MM.1S (cell line): ENCODE data around the gene MYBL2.

ENCODE experiments used
- DNase-seq: peaks from one replicate; pipeline ENCODE4 v3.0.0-alpha.2; 2015
- H2AFZ ChIP-seq: fragments of 300-600 bp; sonication (generic); 2 replicates; pipeline ENCODE4 v1.6.0; 2016; ENCODE audit warnings: antibody characterized with exemption, low read length
- H3F3A ChIP-seq: fragments of 300-600 bp; sonication (generic); 2 replicates; pipeline ENCODE4 v1.6.1; 2016; ENCODE audit warnings: mild to moderate bottlenecking, antibody characterized with exemption, low read length, moderate library complexity, mixed read lengths; ENCODE audit not compliant: insufficient read depth
- H3K27ac ChIP-seq: fragments of 300-600 bp; sonication (generic); 2 replicates; pipeline ENCODE4 v1.5.1; 2016; ENCODE audit warnings: mild to moderate bottlenecking, low read length
- H3K27me3 ChIP-seq: fragments of 300-600 bp; sonication (generic); replicated peaks from 2 replicates; pipeline ENCODE4 v1.6.0; 2016; ENCODE audit warnings: low read length; ENCODE audit not compliant: insufficient read depth
- H3K36me3 ChIP-seq: fragments of 300-600 bp; sonication (generic); replicated peaks from 2 replicates; pipeline ENCODE4 v1.6.1; 2016; ENCODE audit warnings: mild to moderate bottlenecking, low read length, mixed read lengths; ENCODE audit not compliant: insufficient read depth
- H3K4me1 ChIP-seq: fragments of 300-600 bp; sonication (generic); 2 replicates; pipeline ENCODE4 v1.6.1; 2016; ENCODE audit warnings: low read length, mixed read lengths
- H3K4me2 ChIP-seq: fragments of 300-600 bp; sonication (generic); 2 replicates; pipeline ENCODE4 v1.6.0; 2016; ENCODE audit warnings: low read depth, low read length
- H3K4me3 ChIP-seq: fragments of 300-600 bp; sonication (generic); 2 replicates; pipeline ENCODE4 v1.5.1; 2016; ENCODE audit warnings: low read length, mixed read lengths
- H3K79me2 ChIP-seq: fragments of 300-600 bp; sonication (generic); 2 replicates; pipeline ENCODE4 v1.6.1; 2016; ENCODE audit warnings: mixed run types, low read length, mixed read lengths
- H3K9ac ChIP-seq: fragments of 300-600 bp; sonication (generic); 2 replicates; pipeline ENCODE4 v1.6.1; 2016; ENCODE audit warnings: low read length, mixed read lengths
- H3K9me2 ChIP-seq: fragments of 300-600 bp; sonication (generic); replicated peaks from 2 replicates; pipeline ENCODE4 v1.6.1; 2016; ENCODE audit warnings: mild to moderate bottlenecking, low read length, mixed read lengths; ENCODE audit not compliant: insufficient read depth
- H3K9me3 ChIP-seq: fragments of 300-600 bp; sonication (generic); replicated peaks from 2 replicates; pipeline ENCODE4 v1.6.1; 2016; ENCODE audit warnings: mild to moderate bottlenecking, low read length, mixed read lengths; ENCODE audit not compliant: insufficient read depth
- H4K20me1 ChIP-seq: fragments of 300-600 bp; sonication (generic); 2 replicates; pipeline ENCODE4 v1.6.1; 2016; ENCODE audit warnings: mild to moderate bottlenecking, low read length, moderate library complexity, mixed read lengths; ENCODE audit not compliant: insufficient read depth
- EZH2 ChIP-seq: fragments of 300-600 bp; sonication (generic); optimal IDR thresholded peaks from 2 replicates; pipeline ENCODE3; 2017; ENCODE audit warnings: low read depth, mild to moderate bottlenecking, antibody characterized with exemption, low read length, mixed read lengths
- EZH2phosphoT487 ChIP-seq: fragments of 300-600 bp; sonication (generic); IDR thresholded peaks from 2 replicates; pipeline ENCODE4 v1.6.1; 2018; ENCODE audit warnings: antibody characterized with exemption, low read length
- TF ChIP-seq, protein P1 (sequence below): fragments of 300-600 bp; sonication (generic); IDR thresholded peaks from 2 replicates; pipeline ENCODE4 v1.5.1; 2016; ENCODE audit warnings: antibody characterized with exemption, low read length, mixed read lengths

The MYBL2 gene

DNA sequence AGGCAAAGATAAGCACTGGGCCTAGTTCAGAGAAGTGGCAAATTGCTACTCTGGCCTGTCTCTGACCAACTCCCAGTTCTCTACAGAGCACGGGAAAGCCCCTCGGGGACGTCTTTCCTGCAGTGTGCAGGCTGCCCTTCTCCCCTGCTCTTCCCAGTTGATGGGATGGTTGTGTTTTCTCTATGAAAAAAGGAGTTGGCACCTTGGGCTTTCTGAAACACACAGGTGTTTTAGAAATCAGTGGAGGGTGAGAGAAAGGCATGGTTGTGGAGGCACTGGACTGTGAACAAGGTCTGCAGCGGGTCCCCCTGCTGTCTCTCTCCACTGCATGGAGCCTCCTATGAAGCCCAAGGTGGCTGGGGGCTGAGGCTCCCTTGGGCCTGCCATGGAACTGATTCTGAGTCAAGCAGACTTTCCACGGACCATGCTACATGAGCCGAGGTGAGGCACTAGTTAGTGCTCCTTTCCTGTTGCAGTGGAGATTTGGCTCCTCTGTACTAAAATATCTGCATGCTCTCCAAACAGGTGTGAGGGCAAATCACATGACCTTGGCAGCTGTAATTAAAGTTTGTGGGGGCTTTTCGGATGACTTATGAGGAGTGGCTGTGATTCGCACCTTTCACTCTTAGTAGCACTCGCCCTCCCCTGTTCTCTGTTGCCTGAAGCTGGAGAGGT, 43.6 kb downstream of the MYBL2 start:
- no peaks in the 10 kb centered on the region for H4K20me1 ChIP-seq
- H3K4me2 ChIP-seq, result no peak overlapping the region
- H3K36me3 ChIP-seq, result peaks cover 6% of the 10 kb centered on the region; the same call in 1 of the 2 replicates
- 0 out of 2 replicates have a peak, but pooled peaks cover 4% of the 10 kb centered on the region for H3K79me2 ChIP-seq
- H2AFZ ChIP-seq, result no peak overlapping the region
- no peaks in the 10 kb centered on the region for H3K9me2 ChIP-seq
- no peak for DNase-seq
- H3K9ac ChIP-seq, result no peak overlapping the region
- no peak overlapping the region for H3K27ac ChIP-seq
- TF ChIP-seq, protein P1, sequence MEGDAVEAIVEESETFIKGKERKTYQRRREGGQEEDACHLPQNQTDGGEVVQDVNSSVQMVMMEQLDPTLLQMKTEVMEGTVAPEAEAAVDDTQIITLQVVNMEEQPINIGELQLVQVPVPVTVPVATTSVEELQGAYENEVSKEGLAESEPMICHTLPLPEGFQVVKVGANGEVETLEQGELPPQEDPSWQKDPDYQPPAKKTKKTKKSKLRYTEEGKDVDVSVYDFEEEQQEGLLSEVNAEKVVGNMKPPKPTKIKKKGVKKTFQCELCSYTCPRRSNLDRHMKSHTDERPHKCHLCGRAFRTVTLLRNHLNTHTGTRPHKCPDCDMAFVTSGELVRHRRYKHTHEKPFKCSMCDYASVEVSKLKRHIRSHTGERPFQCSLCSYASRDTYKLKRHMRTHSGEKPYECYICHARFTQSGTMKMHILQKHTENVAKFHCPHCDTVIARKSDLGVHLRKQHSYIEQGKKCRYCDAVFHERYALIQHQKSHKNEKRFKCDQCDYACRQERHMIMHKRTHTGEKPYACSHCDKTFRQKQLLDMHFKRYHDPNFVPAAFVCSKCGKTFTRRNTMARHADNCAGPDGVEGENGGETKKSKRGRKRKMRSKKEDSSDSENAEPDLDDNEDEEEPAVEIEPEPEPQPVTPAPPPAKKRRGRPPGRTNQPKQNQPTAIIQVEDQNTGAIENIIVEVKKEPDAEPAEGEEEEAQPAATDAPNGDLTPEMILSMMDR, result no peak
- TF ChIP-seq EZH2 (no peak), EZH2phosphoT487 (no peak)
- no peaks in the 10 kb centered on the region for H3K27me3 ChIP-seq
- no peaks in the 10 kb centered on the region for H3K4me1 ChIP-seq
- no peaks in the 10 kb centered on the region for H3F3A ChIP-seq
- H3K9me3 ChIP-seq, result no peaks in the 10 kb centered on the region
- no peak overlapping the region for H3K4me3 ChIP-seq

DNA sequence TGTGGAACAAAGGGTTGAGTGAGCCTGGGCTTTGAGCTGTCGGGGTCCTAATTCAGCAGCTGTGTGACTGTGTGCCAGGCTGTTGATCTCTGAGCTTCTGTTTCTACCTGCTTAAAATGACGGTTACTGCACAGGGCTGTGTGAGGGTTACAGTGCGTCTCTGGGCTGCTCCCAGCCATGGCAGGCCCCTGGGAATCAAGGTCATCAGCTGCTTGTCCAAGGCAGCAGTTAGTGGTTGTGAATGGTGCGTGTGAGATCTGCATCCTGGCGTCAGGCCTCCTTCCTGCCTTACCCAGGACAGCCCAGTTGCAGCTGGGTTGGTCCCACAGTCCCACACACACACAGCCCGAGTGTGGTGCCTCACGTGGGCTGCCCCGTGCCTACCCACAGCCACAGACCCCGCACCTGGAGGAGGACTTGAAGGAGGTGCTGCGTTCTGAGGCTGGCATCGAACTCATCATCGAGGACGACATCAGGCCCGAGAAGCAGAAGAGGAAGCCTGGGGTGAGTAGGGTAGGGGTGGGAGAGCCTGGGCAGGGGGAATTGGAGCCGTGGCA, 44.3 kb downstream of the MYBL2 start:
- Histone ChIP-seq H3F3A (no peaks in the 10 kb centered on the region), H3K4me2 (no peak overlapping the region), H2AFZ (no peak overlapping the region), H3K9me2 (no peaks in the 10 kb centered on the region), H3K9ac (no peak overlapping the region), H3K79me2 (0 out of 2 replicates have a peak, but pooled peaks cover 4% of the 10 kb centered on the region), H3K36me3 (peaks cover 6% of the 10 kb centered on the region; the same call in 1 of the 2 replicates), H3K4me3 (no peak overlapping the region), H4K20me1 (no peaks in the 10 kb centered on the region), H3K4me1 (no peaks in the 10 kb centered on the region), H3K9me3 (no peaks in the 10 kb centered on the region), H3K27ac (no peak overlapping the region), H3K27me3 (no peaks in the 10 kb centered on the region)
- DNase-seq, result no peak
- TF ChIP-seq EZH2phosphoT487 (no peak), EZH2 (no peak)
- TF ChIP-seq, protein P1, result no peak

DNA sequence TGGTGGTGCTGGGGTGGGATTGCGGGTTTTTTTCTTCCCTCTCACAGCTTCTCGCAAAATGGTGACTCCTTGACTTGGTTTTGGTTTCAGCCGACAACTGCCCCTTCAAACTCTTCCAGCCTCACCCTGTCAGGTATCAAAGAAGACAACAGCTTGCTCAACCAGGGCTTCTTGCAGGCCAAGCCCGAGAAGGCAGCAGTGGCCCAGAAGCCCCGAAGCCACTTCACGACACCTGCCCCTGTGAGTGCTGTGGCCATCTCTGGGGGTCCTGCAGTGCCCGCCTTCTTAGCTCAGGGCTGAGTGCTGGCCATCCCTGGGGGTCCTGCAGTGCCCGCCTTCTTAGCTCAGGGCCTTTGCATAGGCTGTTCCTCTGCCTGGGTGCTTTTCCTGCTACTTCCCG, 48.1 kb downstream of the MYBL2 start:
- H2AFZ ChIP-seq, result no peak overlapping the region
- no peak overlapping the region for H3K4me3 ChIP-seq
- no peaks in the 10 kb centered on the region for H3K9me3 ChIP-seq
- 0 out of 2 replicates have a peak, but pooled peaks cover 5% of the 10 kb centered on the region for H3K36me3 ChIP-seq
- H3K4me1 ChIP-seq, result no peaks in the 10 kb centered on the region
- H4K20me1 ChIP-seq, result no peaks in the 10 kb centered on the region
- H3K4me2 ChIP-seq, result no peak overlapping the region
- no peak for TF ChIP-seq EZH2phosphoT487
- TF ChIP-seq, protein P1, result no peak
- no peak for TF ChIP-seq EZH2
- no peak overlapping the region for H3K27ac ChIP-seq
- no peak for DNase-seq
- no peak overlapping the region for H3K9ac ChIP-seq
- H3K9me2 ChIP-seq, result no peaks in the 10 kb centered on the region
- no peaks in the 10 kb centered on the region for H3K27me3 ChIP-seq
- no peaks in the 10 kb centered on the region for H3K79me2 ChIP-seq
- H3F3A ChIP-seq, result no peaks in the 10 kb centered on the region; the same call in 1 of the 2 replicates
